ENCODE results near the gene PPP2R2C.

PPP2R2C gene

GRCh38 chr4:6324999-6325787, 147.2 kb downstream of the PPP2R2C start:
- peak; percentile 46 for DNase-seq

DNA sequence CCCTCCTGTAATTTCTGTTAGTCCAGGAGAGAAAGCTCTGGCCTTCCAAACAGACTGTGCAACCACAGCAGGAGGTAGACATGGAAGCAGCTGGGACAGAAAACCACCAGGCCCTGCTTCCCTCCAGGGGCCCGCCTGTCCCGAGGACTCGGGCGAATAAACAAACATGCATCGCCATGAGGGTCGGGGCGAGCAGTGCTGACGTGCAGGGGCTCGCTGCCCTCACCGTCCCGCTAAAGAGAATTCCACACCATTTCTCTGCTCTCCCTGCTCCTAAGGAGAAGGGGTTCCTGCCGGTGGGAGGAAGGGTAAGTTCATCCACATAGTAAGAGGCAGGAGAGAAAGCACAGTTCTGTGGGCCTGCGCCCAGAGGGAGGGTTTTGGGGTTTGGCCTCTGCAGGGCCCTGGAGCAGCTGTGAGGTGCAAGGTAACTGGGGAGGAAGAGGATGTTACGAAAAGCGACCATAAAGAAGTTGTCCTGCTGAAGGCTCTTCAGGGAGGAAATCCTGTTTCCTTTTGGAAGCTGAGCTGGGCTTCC, 147.9 kb downstream of the PPP2R2C start:
- no peak for DNase-seq

- no peak for DNase-seq
Measured at GRCh38 chr4:6322761-6323566, 149.4 kb downstream of the PPP2R2C start.

DNA sequence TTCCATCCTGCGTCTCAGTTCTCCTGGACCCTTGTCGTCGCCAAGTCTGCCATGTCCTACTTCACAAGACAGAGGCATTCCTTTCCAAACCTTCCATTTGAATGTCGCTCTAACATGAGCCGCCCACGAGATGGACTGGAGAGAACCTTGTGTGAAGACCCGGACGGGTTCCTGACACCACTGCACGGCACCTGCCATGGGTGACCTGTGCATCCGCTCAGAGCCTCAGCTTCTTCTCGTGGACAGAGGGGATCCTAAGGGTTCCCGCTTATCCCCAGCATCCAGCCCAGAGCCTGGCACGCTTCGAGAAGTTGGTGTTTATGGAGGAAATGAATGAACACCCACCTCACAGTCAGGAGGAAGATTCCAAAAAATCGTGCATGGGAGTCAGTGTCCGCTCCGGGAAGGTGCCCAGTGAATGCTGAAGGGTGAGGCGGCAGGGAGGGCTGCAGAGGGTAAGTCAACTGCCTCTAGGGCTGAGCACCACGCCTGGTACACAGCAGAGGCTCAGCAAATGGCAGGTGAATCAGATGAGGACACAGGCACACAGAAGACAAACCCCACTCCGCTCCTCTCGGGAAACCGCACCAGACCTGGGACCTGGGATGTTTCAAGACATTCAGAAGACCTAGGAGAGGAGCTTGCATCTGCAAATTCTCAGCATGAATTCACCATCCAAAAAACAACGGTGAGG, 150.2 kb downstream of the PPP2R2C start:
- DNase-seq: no peak

DNA sequence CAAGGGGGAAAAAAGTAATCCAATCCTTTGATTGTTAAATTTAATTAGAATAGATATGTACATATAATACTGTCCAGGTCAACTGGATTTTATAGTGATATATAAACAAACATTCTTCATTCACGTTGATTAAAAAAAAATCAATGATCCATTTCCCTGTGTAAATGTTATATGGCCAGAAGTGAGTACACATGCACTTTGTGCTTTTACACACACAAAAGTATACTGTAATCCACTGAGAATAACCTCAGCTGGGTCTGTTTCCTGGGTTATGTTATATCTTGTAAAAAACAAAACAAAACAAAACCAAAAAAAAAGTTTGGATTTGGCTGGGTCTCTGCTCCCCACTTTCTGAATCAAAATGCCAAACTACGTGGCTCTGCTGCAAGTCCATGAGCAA, 151.1 kb downstream of the PPP2R2C start:
- no peak for DNase-seq

DNA sequence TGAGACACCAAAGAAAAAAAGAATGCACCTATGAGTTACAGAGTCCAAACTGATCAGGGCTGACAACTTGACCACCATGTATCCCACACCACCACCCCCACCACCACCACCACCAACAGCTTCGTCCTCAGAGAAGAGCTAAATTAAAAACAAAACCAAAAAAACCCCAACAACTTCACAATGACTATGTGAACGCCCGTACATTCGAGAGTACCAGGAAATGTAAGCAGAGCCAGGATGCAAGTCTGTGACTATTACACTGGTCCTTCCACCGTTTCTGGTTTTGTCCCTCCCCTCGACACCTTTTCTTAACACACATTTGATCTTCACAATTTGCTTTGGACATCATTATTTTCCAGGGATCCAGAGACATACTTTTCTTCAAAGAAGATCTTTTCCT, 151.8 kb downstream of the PPP2R2C start:
- DNase-seq: no peak

DNA sequence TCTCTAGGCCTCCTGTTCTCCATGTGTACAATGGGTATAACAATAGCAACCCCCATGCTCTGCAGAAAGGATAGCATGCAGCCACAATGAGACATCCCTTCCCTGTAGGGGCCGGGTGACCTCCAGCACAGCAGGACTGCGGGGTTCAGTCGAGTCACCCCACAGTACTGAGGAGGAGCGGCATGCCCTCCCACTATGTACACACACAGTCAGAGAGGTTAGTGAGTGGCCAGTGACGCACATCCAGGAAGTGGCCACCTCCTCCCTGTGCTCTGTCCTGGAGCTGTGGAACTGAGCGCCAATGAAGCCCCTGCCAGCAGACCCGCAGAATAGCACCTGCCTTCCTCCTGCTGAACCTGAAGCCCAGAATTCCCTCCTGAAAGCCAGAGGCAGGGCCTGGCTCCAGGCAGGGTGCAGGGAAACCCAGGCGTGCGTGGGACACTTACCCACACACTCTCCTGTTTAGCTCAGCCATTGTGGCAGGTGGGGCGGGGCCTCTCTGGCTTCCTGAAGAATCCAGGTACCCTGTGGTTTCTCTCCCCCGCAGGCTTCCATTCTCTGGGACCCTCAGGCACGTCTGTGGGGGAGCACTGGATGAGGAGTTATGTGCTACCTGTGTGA, 152.8 kb downstream of the PPP2R2C start:
- DNase-seq: no peak

GRCh38 chr4:6318206-6318605, 154.2 kb downstream of the PPP2R2C start:
- DNase-seq: no peak

GRCh38 chr4:6316461-6317003, 155.9 kb downstream of the PPP2R2C start:
- no peak for DNase-seq

GRCh38 chr4:6313216-6313615, 159.2 kb downstream of the PPP2R2C start:
- DNase-seq: no peak

- DNase-seq: no peak
Measured at GRCh38 chr4:6309777-6310176, 162.6 kb downstream of the PPP2R2C start.

DNA sequence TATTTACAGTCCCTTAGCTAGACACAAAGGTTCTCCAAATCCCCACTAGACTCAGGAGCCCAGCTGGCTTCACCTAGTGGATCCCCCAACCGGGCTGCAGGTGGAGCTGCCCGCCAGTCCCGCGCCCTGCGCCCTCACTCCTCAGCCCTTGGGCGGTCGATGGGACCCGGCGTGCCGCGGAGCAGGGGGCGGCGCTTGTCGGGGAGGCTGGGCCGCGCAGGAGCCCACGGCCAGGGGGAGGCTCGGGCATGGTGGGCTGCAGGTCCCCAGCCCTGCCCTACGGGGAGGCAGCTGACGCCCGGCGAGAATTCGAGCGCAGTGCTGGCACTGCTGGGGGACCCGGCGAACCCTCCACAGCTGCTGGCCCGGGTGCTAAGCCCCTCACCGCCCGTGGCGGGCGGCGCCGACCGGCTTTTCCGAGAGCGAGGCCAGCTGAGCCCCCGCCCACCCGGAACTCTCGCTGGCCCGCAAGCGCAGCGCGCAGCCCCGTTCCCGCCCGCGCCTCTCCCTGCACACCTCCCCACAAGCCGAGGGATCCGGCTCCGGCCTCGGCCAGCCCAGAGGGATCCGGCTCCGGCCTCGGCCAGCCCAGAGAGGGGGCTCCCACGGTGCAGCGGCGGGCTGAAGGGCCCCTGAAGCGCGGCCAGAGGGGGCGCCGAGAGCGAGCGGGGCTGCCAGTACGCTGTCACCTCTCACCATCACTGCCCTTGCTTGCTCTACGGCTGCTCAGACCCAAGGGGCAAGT, 163.3 kb downstream of the PPP2R2C start:
- DNase-seq: no peak

GRCh38 chr4:6307891-6308290, 164.5 kb downstream of the PPP2R2C start:
- DNase-seq: no peak

DNA sequence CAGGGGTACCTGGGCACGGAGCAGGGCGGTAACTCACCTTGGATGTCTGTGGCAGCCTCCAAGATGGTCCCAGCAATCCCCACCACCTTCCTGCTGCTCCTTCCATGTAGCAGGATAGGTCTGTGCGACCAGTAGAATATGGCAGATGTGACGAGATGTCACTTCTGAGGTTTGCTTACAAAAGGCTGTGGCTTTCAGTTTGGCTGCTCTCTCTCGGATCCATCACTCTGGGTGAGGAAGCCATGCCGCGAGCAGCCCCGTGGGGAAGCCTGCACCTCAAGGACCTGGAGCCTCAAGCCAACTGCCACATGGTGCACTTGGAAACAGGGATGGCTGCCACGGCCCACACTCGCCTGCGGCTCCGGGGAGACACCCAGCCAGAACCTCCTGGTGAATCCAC, 165.2 kb downstream of the PPP2R2C start:
- no peak for DNase-seq

GRCh38 chr4:6306299-6306698, 166.1 kb downstream of the PPP2R2C start:
- no peak for DNase-seq

- no peak for DNase-seq
Measured at GRCh38 chr4:6303943-6304342, 168.5 kb downstream of the PPP2R2C start.

- DNase-seq: no peak
Measured at GRCh38 chr4:6302869-6303268, 169.5 kb downstream of the PPP2R2C start.

DNA sequence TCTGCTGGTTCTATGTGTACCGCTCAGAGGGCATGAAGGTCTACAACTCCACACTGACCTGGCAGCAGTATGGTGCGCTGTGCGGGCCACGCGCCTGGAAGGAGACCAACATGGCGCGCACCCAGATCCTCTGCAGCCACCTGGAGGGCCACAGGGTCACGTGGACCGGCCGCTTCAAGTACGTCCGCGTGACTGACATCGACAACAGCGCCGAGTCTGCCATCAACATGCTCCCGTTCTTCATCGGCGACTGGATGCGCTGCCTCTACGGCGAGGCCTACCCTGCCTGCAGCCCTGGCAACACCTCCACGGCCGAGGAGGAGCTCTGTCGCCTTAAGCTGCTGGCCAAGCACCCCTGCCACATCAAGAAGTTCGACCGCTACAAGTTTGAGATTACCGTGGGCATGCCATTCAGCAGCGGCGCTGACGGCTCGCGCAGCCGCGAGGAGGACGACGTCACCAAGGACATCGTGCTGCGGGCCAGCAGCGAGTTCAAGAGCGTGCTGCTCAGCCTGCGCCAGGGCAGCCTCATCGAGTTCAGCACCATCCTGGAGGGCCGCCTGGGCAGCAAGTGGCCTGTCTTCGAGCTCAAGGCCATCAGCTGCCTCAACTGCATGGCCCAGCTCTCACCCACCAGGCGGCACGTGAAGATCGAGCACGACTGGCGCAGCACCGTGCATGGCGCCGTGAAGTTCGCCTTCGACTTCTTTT, 170.5 kb downstream of the PPP2R2C start:
- DNase-seq: no peak

DNA sequence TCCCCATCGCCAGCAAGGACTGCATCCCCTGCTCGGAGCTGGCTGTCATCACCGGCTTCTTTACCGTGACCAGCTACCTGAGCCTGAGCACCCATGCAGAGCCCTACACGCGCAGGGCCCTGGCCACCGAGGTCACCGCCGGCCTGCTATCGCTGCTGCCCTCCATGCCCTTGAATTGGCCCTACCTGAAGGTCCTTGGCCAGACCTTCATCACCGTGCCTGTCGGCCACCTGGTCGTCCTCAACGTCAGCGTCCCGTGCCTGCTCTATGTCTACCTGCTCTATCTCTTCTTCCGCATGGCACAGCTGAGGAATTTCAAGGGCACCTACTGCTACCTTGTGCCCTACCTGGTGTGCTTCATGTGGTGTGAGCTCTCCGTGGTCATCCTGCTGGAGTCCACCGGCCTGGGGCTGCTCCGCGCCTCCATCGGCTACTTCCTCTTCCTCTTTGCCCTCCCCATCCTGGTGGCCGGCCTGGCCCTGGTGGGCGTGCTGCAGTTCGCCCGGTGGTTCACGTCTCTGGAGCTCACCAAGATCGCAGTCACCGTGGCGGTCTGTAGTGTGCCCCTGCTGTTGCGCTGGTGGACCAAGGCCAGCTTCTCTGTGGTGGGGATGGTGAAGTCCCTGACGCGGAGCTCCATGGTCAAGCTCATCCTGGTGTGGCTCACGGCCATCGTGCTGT, 171.2 kb downstream of the PPP2R2C start:
- no peak for DNase-seq

GRCh38 chr4:6300359-6300758, 172.1 kb downstream of the PPP2R2C start:
- DNase-seq: no peak

Data from fibroblast of skin of back (primary cell).